K562 (cell line): Measurements from ENCODE around the gene ABLIM2.

ENCODE experiments used
- CAMTA2 ChIP-seq: fragments of 250-450 bp; sonication (Bioruptor Pico); conservative IDR thresholded peaks from 2 replicates; pipeline ENCODE4 v1.5.1; 2022
- CBFA2T3 ChIP-seq: fragments of 450-650 bp; IDR thresholded peaks from 2 replicates; pipeline ENCODE4 v1.6.1; 2017
- NCOA4 ChIP-seq: fragments of 450-650 bp; IDR thresholded peaks from 2 replicates; pipeline ENCODE4 v1.6.1; 2018; ENCODE audit warnings: mild to moderate bottlenecking; ENCODE audit not compliant: partially characterized antibody
- POLR2A ChIP-seq: fragments of 450-650 bp; conservative IDR thresholded peaks from 2 replicates; pipeline ENCODE4 v1.6.1; 2016
- POLR2AphosphoS5 ChIP-seq: IDR thresholded peaks from 2 replicates; pipeline ENCODE4 v1.6.1; 2011; ENCODE audit warnings: mild to moderate bottlenecking, low read depth, low read length, moderate library complexity; ENCODE audit not compliant: control insufficient read depth, insufficient read depth
- SIN3A ChIP-seq, 2 experiments: fragments of 150-350 bp in 1 of 2; IDR thresholded peaks; 2 replicates each; pipeline ENCODE4 v1.6.1; 2011 to 2016; ENCODE audit warnings: borderline replicate concordance in 2 of 2, low read depth in 2 of 2, low read length in 2 of 2, mild to moderate bottlenecking in 2 of 2, moderate library complexity in 2 of 2; ENCODE audit not compliant: control insufficient read depth in 1 of 2
- SREBF1 ChIP-seq: fragments of 150-350 bp; IDR thresholded peaks from 2 replicates; pipeline ENCODE4 v1.6.1; 2014; ENCODE audit warnings: antibody characterized with exemption, low read depth, low read length, borderline replicate concordance
- TAF1 ChIP-seq: IDR thresholded peaks from 2 replicates; pipeline ENCODE4 v1.6.1; 2011; ENCODE audit warnings: mild to moderate bottlenecking, low read length, moderate library complexity; ENCODE audit not compliant: insufficient read depth, control insufficient read depth, severe bottlenecking; ENCODE audit errors: extremely low read depth
- ZNF780A ChIP-seq: fragments of 250-450 bp; sonication (Bioruptor Pico); IDR thresholded peaks from 2 replicates; pipeline ENCODE4 v1.5.0; 2021; ENCODE audit warnings: mild to moderate bottlenecking
- TF ChIP-seq, protein P1 (sequence below): fragments of 250-450 bp; sonication (Bioruptor Pico); IDR thresholded peaks from 2 replicates; pipeline ENCODE4 v1.9.0; 2021; ENCODE audit warnings: mild to moderate bottlenecking, inconsistent platforms
- TF ChIP-seq, protein P2 (sequence below), 2 experiments: IDR thresholded peaks; 2 replicates each; pipeline ENCODE4 v1.6.1; 2012; ENCODE audit warnings: improper control_type of control experiment in 2 of 2, low read depth in 2 of 2, low read length in 2 of 2, borderline replicate concordance in 1 of 2

DNA sequence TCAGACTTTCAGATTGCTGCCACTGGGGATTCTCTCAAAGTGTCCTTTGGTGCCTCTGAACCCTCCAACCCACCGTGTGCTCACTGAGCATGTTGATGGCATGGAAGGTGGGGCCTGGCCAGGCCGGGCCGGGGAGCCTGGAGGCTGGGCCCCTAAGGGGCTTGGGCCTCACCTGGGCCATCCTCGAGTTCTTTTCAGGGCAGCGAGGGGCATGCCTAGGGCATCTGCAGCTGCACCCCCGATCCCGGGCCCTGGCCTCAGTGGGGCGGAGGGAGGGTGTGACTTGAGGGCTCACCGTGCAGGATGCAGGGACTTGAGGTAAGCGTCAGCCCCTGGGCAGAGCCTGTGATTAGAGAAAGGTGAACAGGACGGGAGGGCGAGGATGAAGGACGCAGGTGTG is 38.9 kb upstream of the ABLIM2 start:
- no peak for TF ChIP-seq POLR2AphosphoS5
- no peak for TF ChIP-seq CAMTA2 (CRISPR knock-in tag)
- TF ChIP-seq, protein P1, sequence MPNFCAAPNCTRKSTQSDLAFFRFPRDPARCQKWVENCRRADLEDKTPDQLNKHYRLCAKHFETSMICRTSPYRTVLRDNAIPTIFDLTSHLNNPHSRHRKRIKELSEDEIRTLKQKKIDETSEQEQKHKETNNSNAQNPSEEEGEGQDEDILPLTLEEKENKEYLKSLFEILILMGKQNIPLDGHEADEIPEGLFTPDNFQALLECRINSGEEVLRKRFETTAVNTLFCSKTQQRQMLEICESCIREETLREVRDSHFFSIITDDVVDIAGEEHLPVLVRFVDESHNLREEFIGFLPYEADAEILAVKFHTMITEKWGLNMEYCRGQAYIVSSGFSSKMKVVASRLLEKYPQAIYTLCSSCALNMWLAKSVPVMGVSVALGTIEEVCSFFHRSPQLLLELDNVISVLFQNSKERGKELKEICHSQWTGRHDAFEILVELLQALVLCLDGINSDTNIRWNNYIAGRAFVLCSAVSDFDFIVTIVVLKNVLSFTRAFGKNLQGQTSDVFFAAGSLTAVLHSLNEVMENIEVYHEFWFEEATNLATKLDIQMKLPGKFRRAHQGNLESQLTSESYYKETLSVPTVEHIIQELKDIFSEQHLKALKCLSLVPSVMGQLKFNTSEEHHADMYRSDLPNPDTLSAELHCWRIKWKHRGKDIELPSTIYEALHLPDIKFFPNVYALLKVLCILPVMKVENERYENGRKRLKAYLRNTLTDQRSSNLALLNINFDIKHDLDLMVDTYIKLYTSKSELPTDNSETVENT, result no peak
- no peak for TF ChIP-seq SIN3A (IDR thresholded peaks at IDR 0.05; ENCODE audit: borderline replicate concordance in 2 of 2, control insufficient read depth in 1 of 2, low read depth in 2 of 2, low read length in 2 of 2)
- no peak for TF ChIP-seq SREBF1
- no peak for TF ChIP-seq TAF1
- TF ChIP-seq, protein P2, sequence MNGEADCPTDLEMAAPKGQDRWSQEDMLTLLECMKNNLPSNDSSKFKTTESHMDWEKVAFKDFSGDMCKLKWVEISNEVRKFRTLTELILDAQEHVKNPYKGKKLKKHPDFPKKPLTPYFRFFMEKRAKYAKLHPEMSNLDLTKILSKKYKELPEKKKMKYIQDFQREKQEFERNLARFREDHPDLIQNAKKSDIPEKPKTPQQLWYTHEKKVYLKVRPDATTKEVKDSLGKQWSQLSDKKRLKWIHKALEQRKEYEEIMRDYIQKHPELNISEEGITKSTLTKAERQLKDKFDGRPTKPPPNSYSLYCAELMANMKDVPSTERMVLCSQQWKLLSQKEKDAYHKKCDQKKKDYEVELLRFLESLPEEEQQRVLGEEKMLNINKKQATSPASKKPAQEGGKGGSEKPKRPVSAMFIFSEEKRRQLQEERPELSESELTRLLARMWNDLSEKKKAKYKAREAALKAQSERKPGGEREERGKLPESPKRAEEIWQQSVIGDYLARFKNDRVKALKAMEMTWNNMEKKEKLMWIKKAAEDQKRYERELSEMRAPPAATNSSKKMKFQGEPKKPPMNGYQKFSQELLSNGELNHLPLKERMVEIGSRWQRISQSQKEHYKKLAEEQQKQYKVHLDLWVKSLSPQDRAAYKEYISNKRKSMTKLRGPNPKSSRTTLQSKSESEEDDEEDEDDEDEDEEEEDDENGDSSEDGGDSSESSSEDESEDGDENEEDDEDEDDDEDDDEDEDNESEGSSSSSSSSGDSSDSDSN (IDR thresholded peaks at IDR 0.05; ENCODE audit: borderline replicate concordance in 1 of 2, low read depth in 2 of 2, low read length in 2 of 2), result no peak
- TF ChIP-seq POLR2A, result no peak
- no peak for TF ChIP-seq CBFA2T3
- no peak for TF ChIP-seq ZNF780A (CRISPR knock-in tag)
- TF ChIP-seq NCOA4, result no peak
